GM12801 (cell line): ENCODE data around the gene UBE2Q1.

ENCODE experiments used
- TF ChIP-seq, protein P1 (sequence below): IDR thresholded peaks from one replicate; pipeline ENCODE4 v1.5.1; 2011; ENCODE audit warnings: control low read depth; ENCODE audit not compliant: insufficient read length; ENCODE audit errors: extremely low read depth

UBE2Q1 gene

DNA sequence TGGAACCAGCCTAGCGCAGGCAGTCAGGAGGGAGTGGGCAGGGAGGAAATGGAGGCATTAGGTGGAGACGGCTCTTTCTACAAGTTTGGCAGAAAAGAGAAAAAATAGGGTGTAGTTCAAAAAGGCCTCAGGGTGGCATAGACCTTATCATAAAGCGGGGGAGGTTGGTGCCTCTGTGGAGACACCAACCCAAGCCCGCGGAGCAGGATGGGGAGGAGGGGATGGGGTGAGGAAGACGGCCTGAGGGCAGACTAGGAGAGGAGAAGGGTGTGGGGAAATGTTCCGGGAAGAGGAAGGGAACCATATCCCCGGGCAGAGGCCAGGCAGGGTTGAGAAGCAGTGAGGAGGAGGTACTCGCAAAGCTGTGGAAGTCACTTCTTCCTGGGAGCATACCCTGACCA, 38.9 kb downstream of the UBE2Q1 start:
- TF ChIP-seq, protein P1, sequence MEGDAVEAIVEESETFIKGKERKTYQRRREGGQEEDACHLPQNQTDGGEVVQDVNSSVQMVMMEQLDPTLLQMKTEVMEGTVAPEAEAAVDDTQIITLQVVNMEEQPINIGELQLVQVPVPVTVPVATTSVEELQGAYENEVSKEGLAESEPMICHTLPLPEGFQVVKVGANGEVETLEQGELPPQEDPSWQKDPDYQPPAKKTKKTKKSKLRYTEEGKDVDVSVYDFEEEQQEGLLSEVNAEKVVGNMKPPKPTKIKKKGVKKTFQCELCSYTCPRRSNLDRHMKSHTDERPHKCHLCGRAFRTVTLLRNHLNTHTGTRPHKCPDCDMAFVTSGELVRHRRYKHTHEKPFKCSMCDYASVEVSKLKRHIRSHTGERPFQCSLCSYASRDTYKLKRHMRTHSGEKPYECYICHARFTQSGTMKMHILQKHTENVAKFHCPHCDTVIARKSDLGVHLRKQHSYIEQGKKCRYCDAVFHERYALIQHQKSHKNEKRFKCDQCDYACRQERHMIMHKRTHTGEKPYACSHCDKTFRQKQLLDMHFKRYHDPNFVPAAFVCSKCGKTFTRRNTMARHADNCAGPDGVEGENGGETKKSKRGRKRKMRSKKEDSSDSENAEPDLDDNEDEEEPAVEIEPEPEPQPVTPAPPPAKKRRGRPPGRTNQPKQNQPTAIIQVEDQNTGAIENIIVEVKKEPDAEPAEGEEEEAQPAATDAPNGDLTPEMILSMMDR = no peak

DNA sequence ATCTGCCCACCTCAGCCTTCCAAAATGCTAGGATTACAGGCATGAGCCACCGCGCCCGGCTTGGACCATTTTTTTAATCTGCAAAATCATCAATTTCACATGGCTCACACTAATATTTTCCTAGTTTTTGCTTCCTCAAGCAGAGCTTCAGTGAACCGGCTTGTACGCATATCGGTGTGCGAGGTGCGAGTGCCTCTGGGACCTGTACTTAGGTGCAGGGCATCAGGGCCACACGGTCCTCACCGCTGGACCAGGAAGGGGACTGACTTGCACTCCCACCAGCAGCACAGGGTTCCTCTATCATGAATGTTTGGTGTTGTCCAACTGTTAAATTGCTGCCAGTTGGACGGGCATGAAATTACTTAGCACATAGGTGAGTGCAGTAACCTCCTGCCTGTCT, 40.8 kb downstream of the UBE2Q1 start:
- TF ChIP-seq, protein P1 = no peak

DNA sequence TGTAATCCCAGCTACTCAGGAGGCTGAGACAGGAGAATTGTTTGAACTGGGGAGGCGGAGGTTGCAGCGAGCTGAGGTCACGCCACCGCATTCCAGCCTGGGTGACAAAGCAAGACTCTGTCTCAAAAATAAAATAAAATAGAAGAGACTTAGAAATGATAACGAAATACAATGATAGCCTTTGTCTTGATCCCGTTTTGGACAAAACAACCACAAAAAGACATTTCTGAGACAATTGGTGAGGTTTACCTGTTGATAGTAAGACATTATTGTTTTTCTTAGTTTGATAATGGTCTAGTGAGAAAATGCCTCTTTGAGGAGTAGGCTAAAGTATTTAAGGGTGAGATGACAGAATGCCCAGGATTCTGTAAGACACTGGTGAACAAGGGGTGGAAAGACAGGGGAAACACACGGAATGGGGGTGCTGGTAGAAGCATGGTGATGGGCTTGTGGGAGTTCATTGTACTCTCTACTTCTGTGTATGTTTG, 44.4 kb downstream of the UBE2Q1 start:
- TF ChIP-seq, protein P1 = no peak

DNA sequence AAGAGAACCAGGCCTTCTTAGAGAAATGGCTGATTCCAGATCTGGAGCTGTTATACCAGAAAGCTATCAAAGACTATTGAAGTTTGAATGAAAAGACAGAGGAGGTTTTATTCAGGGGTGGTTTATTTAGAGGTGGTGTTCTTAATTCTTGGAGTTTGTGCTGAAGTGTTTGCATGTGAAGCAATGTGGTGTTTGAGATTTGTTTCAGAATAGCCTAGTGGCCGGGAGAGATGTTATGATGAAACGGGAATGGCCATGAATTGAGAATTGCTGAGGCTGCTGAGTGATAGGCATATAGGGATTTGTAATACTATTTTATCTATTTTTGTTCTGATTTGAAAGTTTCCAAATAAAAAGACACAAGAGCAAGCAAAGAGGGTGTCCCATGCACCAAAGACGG, 45.7 kb downstream of the UBE2Q1 start:
- TF ChIP-seq, protein P1 = no peak

DNA sequence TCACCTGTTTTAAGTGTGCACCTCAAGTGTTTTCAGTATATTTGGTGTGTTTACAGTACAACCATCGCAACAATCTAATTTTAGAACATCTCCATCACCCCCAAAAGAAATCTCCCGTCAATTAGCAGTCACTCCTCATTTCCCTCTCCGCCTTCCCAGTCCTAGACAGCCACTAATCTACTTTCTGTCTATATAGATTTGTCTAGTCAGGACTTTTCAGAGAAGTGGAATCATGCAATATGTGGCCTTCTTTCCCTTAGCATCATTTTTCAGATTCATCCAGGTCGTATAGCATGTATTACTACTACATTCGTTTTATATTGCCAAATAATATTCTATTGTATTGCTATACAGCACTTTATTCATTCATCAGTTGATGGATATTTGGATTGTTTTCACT, 54.6 kb downstream of the UBE2Q1 start:
- TF ChIP-seq, protein P1 = no peak

DNA sequence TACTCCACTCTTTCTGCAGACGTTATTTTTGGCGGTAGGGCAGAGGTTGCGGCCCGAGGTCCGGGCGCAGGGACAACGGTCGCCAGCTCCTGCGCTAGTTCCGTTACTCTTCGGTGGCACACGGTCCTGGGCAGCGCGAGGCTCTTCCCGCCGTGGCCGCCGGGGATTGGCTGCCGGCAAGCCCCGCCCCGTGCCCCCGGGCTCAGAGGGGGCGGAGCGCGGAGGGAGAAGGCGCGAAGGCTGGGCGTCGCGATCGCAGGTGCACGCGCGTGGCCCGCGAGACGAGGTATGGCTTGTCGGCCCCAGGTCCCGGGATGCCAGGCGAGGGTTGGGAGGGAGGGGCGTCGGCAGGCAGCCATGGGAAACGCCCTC, 55.7 kb downstream of the UBE2Q1 start:
- TF ChIP-seq, protein P1 = no peak

DNA sequence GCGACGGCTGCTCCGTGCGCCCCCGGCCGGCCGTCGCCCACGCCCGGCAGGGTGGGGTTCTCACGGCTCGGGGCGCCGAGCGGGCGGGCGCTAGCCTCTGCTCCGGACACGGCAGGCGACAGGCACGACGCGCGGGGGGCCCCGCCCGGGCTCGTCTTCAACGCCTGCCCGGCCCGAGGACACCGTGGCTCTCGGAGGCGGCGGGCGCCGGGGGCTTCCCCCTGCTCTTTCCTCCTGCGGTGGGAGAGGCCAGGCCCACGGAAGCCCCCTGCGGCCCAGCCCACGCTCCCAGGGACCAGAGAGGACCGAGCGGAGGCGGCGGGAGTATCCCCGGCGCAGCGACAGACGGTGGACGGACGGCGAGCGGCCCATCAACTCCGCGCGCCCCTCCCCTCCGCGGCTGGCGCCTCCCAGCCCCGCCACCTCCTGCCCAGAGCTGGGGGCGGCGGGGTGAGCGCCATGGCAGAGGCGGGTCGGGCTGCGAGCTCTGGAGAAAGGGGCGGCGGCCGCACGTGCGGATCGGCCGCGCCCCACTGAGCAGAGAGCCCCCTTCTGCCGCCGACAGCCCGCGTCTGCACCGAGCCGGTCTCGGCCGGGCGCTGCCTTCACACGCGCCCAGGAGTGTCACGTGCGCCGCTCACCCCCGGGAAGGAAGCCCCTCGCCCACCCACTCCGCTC, 56.3 kb downstream of the UBE2Q1 start, which contains the start of the genes SHE and TDRD10:
Gene SHE (minus strand): TSS at position 347 of the 678 bp plus-strand sequence. CDS start 386 bp downstream, outside the sequence.
Gene TDRD10 (plus strand): TSS at position 154 of the 678 bp plus-strand sequence. CDS start 4,685 bp downstream, outside the sequence.
- TF ChIP-seq, protein P1 = no peak
